ENCODE data around the gene RSRC2. TPM values are rescaled to one million over a fixed set of nuclear protein-coding genes. Genes with fewer than 3 reads are reported as not detected.

Gene RSRC2
- total RNA-seq, 1 donor from 2014 or later = 22.6 TPM

GRCh38 chr12:122506393-122506938, 20.3 kb downstream of the RSRC2 start:
- no peak overlapping the region for H3K4me3 ChIP-seq (ENCODE audit: low read depth, low read length)
- DNase-seq (ENCODE audit: low read depth) (no peak), FAIRE-seq (no peak)
- H3K27me3 ChIP-seq (ENCODE audit: control insufficient read depth, insufficient read depth, low read length) = no peaks in the 10 kb centered on the region
- peaks cover 16% of the 10 kb centered on the region for H3K36me3 ChIP-seq (ENCODE audit: control insufficient read depth, insufficient read depth, low read length)
- TF ChIP-seq CTCF (IDR thresholded peaks at IDR 0.05; ENCODE audit: insufficient read depth, low read length, severe bottlenecking) = no peak

GRCh38 chr12:122505419-122506051, 21.2 kb downstream of the RSRC2 start:
- peaks cover 14% of the 10 kb centered on the region for H3K36me3 ChIP-seq (ENCODE audit: control insufficient read depth, insufficient read depth, low read length)
- no peaks in the 10 kb centered on the region for H3K27me3 ChIP-seq (ENCODE audit: control insufficient read depth, insufficient read depth, low read length)
- DNase-seq (ENCODE audit: low read depth) (no peak), FAIRE-seq (no peak)
- H3K4me3 ChIP-seq (ENCODE audit: low read depth, low read length) = no peak overlapping the region
- TF ChIP-seq CTCF (IDR thresholded peaks at IDR 0.05; ENCODE audit: insufficient read depth, low read length, severe bottlenecking) = no peak

- Histone ChIP-seq H3K27me3 (ENCODE audit: control insufficient read depth, insufficient read depth, low read length) (no peaks in the 10 kb centered on the region), H3K36me3 (ENCODE audit: control insufficient read depth, insufficient read depth, low read length) (peaks cover 13% of the 10 kb centered on the region), H3K4me3 (ENCODE audit: low read depth, low read length) (no peak overlapping the region)
- DNase-seq (ENCODE audit: low read depth) = no peak
- no peak for TF ChIP-seq CTCF (IDR thresholded peaks at IDR 0.05; ENCODE audit: insufficient read depth, low read length, severe bottlenecking)
- FAIRE-seq = no peak
These were observed 22.7 kb downstream of the RSRC2 start for GRCh38 chr12:122503783-122504590.

- FAIRE-seq (no peak), DNase-seq (ENCODE audit: low read depth) (no peak)
- no peak for TF ChIP-seq CTCF (IDR thresholded peaks at IDR 0.05; ENCODE audit: insufficient read depth, low read length, severe bottlenecking)
- peaks cover 13% of the 10 kb centered on the region for H3K36me3 ChIP-seq (ENCODE audit: control insufficient read depth, insufficient read depth, low read length)
- H3K27me3 ChIP-seq (ENCODE audit: control insufficient read depth, insufficient read depth, low read length) = no peaks in the 10 kb centered on the region
- H3K4me3 ChIP-seq (ENCODE audit: low read depth, low read length) = no peak overlapping the region
These were observed 23.5 kb downstream of the RSRC2 start for GRCh38 chr12:122503147-122503751.

GRCh38 chr12:122501489-122501989, 25.2 kb downstream of the RSRC2 start:
- no peak overlapping the region for H3K4me3 ChIP-seq (ENCODE audit: low read depth, low read length)
- DNase-seq (ENCODE audit: low read depth) (no peak), FAIRE-seq (no peak)
- H3K36me3 ChIP-seq (ENCODE audit: control insufficient read depth, insufficient read depth, low read length) = peaks cover 7% of the 10 kb centered on the region
- TF ChIP-seq CTCF (IDR thresholded peaks at IDR 0.05; ENCODE audit: insufficient read depth, low read length, severe bottlenecking) = no peak
- no peaks in the 10 kb centered on the region for H3K27me3 ChIP-seq (ENCODE audit: control insufficient read depth, insufficient read depth, low read length)

Measured in bronchial epithelial cell (primary cell).